GM15510 (cell line): ENCODE data around the gene TIMP2.

Experiments used
- POLR2A ChIP-seq: IDR thresholded peaks from 3 replicates; pipeline ENCODE4 v1.6.1; 2011; ENCODE audit warnings: borderline replicate concordance; ENCODE audit not compliant: insufficient read length; ENCODE audit errors: extremely low read depth

The TIMP2 gene

DNA sequence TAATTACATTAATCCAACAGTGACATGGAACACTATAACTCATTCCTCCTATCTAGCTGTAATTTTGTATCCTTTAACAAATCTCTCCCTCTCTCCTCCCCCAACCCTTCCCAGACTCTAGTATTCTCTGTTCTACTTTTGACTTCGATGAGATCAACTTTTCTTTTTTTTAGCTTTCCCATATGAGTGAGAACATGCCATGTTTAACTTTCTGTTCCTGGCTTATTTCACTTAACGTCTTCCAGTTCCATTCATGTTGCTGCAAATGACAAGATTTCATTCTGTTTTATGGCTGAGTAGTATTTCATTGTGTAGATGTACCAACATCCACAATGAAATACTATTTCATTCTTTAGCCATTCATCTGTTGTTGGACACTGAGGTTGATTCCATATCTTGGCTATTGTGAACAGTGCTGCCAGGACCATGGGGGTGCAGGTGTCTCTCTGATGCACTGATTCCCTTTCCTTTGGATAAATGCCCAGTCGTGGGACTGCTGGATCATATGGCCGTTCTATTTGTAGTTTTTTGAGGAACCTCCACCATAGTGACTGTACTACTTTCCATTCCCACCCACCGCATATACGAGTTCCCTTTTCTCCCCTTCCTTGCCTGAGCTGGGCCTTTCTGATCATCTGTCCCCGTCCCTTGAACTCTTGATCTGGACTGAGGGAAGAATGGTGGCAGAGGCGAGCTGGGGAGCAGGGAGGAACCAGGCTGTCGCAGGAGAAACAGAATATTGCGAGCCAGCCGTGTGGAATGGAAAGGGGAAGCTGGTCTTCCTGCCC, 14.5 kb downstream of the TIMP2 start:
- no peak for TF ChIP-seq POLR2A

DNA sequence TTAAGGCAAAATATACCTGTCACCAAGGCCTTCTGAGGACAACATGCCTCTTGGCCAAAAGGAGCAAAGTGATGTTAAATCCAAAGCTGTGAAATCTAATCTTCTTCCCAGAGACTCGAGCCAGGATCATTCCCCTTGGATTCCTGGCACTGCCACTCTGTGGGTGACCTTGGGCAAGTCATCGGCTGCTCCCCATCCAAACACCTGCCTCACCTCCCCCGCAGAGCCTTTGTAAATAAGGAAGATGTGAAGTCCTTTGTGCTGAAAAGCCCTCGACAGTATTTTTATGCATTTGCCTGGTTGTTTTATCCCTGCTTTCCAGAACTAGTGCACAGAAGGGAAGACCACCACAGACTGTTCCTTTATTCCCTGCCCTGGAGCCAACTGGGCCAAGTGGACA, 16.8 kb downstream of the TIMP2 start:
- TF ChIP-seq POLR2A, result no peak

DNA sequence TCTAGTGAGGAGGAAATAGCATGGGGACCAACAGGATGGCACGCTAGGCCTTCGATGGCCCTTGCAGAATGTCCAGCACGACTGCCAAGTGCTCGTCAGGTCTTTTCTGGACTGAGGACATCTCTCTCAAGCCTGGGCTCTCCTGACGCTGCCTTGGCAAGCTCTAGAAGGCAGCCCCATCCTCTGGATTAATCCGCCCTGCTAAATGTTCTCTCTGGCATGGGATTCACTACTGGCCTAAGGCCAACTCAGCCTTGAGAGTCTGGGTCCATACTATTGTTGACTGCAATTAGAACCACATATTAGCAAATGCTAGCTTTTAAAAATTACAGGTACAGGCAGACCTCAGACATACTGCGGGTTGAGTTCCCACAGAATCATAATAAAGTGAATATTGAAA, 19.6 kb downstream of the TIMP2 start:
- TF ChIP-seq POLR2A, result no peak

DNA sequence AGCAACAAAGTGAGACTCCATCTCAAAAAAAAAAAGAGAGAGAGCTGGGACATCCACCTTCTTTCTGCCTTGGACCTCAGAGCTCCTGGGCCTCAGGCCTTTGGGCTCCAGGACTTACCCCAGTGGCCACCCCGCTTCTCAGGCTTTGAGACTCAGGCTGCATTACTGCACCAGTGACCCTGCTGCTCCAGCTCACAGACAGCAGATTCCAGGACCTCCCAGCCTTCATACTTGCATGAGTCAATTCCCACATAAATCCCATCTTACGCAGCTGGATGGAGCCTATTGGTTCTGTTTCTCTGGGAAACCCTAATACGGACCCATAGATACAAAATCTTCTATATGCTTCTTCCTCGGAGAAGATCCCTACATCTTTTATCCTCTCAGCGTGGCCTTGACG, 20.1 kb downstream of the TIMP2 start:
- no peak for TF ChIP-seq POLR2A

GRCh38 chr17:78904371-78904770, 20.8 kb downstream of the TIMP2 start:
- no peak for TF ChIP-seq POLR2A

DNA sequence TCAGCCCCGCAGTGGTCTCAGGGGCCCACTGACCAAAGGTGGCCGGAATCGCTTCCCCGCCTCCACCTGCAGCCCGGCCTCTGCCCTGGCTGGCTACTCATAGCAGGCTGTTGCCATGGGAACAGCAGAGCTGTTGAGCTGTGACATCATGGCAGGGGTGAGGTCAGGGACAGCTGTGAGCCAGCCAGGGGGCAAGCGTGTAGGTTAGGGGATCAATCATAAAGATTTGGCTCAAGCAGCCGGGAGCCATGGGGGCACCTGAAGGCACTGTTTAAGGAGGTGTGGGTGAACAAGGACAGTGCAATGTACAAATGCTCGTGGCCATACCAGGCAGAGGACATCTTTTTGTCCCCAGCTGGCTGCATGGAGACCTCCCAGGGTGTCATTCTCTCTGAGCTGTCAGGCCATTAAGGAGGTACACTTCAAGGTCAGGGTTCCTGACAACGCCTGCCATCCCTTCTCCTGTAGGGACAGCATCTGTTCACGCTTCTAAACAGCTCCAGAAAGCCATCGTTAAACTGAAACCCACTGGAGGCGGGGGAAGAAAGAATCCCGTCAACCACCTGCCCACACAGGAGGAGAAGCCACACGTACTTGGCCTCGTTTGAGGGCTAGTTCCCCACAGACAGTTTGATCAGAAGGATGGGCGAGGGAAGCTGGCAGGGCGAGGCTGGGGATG, 21.9 kb downstream of the TIMP2 start, which contains the start of gene CEP295NL:
Gene CEP295NL, minus strand, starts transcription at position 101 of the 679 bp plus-strand sequence. CDS start 1,373 bp downstream, outside the sequence.
- no peak for TF ChIP-seq POLR2A

GRCh38 chr17:78901806-78902205, 23.4 kb downstream of the TIMP2 start:
- no peak for TF ChIP-seq POLR2A

GRCh38 chr17:78900816-78901215, 24.4 kb downstream of the TIMP2 start:
- no peak for TF ChIP-seq POLR2A

DNA sequence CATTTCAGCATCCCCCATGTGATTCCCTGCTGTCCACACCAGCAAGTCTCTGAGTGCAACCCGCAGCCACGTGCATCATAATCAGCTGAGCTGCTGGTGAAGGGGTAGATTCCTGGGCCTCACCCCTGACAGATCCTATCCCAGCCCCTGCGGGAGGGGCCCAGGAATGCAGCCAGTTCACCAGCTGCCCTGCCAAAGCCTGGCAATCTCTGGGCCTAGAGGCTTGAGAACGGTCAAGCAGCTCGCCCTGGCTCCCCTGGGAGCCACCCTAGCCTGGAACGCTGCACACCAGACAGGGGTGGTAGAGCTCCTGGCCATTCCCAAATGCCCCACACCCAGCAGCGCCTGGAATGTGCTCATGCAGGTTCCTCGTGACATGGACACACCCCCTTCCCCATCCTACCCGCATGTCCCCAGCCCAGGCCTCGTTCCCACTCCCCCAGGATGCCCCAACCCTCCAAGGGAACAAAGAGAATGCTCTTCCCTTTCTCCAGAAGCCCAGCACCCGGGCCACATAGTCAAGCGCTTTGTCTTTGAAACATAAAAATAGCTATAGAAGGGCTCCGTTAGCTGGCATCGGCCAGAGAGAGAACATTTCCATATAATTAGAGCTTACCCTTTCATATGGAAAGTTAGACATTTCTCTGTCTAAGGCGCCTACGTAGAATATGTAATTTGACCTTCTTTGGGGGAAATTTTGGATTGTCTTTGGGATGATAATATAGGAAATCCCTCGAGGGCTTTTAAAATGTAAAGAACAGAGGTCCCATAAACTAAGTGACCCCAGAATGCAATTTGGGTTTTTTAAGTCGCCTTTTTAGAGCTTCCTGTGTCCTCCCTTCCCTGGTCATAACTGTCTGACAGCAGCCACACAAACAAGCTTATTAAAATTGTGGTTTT, 25.6 kb downstream of the TIMP2 start:
- TF ChIP-seq POLR2A, result no peak

- no peak for TF ChIP-seq POLR2A
These were observed 26.2 kb downstream of the TIMP2 start for GRCh38 chr17:78898947-78899346.

DNA sequence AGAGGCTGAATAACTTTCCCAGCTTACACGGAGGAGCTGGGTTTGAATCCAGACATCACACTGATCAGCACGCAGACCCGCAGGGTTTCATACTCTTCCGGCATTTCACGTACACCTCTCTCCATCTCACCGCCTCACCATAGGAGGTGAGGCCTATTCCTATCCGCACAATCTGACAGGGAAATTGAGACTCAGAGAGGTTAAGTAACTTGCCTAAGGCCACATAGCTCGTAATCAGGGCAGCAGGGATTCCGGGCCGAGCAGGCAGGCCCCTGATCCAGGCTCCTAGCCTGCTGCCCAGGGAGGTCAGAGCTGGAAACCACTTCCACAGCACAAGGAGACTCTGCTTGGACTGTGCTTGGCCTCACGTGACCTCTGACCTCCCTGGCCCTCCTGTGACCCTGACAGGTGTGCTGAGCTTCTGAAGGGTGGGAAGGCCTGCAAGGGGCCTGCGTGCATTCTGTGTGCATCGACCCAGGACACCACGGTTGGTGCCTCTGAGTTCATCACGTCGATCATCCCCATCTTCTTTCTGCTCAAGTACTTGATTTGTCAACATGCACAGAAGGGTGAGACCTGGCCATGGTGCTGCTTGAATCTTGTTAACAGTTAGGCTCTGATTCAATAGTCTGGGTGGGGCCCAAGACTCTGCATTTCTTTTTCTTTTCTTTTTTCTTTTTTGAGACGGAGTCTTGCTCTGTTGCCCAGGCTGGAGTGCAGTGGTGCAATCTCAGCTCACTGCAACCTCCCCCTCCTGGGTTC, 26.9 kb downstream of the TIMP2 start:
- TF ChIP-seq POLR2A, result no peak

DNA sequence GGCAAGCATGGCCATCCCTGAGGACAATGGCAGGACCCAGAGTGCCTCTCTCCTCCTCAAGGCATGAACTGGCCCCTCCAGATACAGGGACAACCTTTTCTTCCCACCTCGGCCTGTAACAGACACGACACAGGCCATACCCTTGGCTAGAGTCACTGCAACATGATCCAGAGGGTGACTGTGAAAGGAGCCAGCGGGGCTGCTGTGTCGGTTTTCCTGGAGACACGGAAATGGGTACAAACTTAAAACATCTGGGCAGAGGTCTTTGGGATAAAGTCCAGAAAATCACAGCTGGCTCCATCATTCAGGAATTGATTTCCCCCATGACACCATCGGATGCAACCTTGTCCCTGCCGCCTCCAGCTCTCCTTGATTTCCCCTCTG, 27.5 kb downstream of the TIMP2 start:
- no peak for TF ChIP-seq POLR2A

GRCh38 chr17:78896834-78897663, 28.1 kb downstream of the TIMP2 start:
- TF ChIP-seq POLR2A, result no peak
